ENCODE data around the gene INTS14.
A peak's percentile ranks its signal among the peaks of the same experiment; 100 is the strongest.
"Not testable (repeated sequence)": the region's sequence is repeated elsewhere in the genome, so short reads cannot be mapped to it uniquely, and the experiment has no call there.

INTS14 gene

DNA sequence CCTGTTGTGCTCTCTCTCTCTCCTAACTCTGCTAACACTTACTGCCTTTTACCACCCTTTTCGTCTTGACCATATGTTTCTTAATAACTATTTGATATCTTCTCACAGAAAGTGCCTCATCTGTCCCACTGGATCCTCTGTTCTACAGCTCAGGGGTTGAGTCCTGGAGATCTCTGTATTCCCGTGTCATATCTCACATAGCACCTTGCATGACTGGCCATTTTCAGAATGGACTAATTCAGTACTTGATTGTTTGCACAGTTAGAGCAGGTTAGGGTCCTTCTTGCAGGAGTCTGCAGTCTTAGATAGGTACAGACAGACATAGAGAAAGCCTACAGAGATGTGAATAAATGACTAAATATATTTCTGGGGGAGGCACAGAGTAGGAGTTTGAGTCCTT is 59.7 kb downstream of the INTS14 start:
- no peak for DNase-seq (ENCODE audit: low spot score)
- Mint-ChIP-seq H3K27ac (no peak overlapping the region), H3K9me3 (no peaks in the 10 kb centered on the region), H3K36me3 (ENCODE audit: low read depth) (peaks cover 8% of the 10 kb centered on the region), H3K4me1 (ENCODE audit: low read depth) (peaks cover 9% of the 10 kb centered on the region), H3K4me3 (no peak overlapping the region), H3K27me3 (ENCODE audit: low read depth) (no peaks in the 10 kb centered on the region)

DNA sequence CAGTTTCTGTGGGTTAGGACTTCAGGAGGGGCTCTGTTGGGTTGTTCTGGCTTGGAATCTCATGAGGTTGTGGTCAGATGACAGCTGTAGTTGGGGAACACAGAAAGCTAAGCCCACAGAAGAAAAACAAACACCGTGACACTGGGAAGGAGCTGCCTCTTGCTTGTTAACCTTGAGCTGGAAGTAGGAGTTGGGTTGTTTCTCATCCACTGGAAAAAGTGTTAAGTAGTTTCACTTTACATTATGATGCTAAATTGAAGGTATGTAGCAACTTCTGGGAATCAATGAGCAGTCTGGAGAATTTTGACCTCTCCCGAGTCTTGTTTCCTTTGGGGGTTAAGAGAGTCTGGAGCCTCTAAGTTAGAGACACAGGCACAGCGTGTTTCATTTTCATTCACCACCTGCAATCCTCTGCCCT is 60.2 kb downstream of the INTS14 start:
- H3K36me3 Mint-ChIP-seq (ENCODE audit: low read depth) = peaks cover 8% of the 10 kb centered on the region
- H3K4me3 Mint-ChIP-seq = no peak overlapping the region
- no peak overlapping the region for H3K27ac Mint-ChIP-seq
- peaks cover 9% of the 10 kb centered on the region for H3K4me1 Mint-ChIP-seq (ENCODE audit: low read depth)
- DNase-seq (ENCODE audit: low spot score) = no peak
- H3K9me3 Mint-ChIP-seq = no peaks in the 10 kb centered on the region
- no peaks in the 10 kb centered on the region for H3K27me3 Mint-ChIP-seq (ENCODE audit: low read depth)

DNA sequence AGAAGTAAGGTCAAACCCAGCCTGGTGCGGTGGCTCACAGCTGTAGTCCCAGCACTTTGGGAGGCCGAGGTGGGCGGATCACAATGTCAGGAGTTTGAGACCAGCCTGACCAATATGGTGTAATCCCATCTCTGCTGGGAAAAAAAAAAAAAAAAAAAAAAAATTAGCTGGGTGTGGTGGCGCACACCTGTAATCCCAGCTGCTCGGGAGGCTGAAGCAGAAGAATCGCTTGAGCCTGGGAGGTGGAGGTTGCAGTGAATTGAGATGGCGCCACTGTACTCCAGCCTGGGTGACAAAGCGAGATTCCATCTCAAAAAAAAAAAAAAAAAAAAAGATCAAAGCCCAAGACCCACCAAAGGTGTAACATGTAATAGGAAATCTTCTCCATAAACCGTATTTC is 61.6 kb downstream of the INTS14 start:
- H3K4me3 Mint-ChIP-seq; DNase-seq (ENCODE audit: low spot score); H3K9me3 Mint-ChIP-seq; H3K27me3 Mint-ChIP-seq (ENCODE audit: low read depth); H3K36me3 Mint-ChIP-seq (ENCODE audit: low read depth); H3K27ac Mint-ChIP-seq: not testable (repeated sequence)
- peaks cover 11% of the 10 kb centered on the region for H3K4me1 Mint-ChIP-seq (ENCODE audit: low read depth)

DNA sequence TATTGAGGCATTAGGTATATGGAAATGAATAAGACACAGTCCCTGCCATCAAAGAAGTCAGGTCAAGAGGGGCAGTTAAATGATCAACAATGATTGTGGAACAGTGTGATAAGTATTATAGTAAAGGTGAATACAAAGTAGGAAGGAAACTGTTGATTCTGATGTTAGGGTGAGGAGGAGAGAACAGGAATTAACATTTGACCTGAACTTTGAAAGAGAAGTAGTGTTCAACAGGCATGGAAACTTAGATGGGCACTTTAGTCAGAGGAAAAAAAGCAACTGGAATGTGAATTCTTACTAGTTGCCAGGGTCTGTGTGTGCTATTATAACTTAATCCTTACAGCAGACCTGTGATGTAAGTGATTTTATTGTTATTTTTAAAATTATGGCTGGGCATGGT is 63.1 kb downstream of the INTS14 start:
- H3K4me3 Mint-ChIP-seq = no peak overlapping the region
- H3K27ac Mint-ChIP-seq = no peak overlapping the region
- peaks cover 11% of the 10 kb centered on the region for H3K4me1 Mint-ChIP-seq (ENCODE audit: low read depth)
- peaks cover 1% of the 10 kb centered on the region for H3K36me3 Mint-ChIP-seq (ENCODE audit: low read depth)
- H3K27me3 Mint-ChIP-seq (ENCODE audit: low read depth) = no peaks in the 10 kb centered on the region
- no peaks in the 10 kb centered on the region for H3K9me3 Mint-ChIP-seq
- DNase-seq (ENCODE audit: low spot score) = no peak

DNA sequence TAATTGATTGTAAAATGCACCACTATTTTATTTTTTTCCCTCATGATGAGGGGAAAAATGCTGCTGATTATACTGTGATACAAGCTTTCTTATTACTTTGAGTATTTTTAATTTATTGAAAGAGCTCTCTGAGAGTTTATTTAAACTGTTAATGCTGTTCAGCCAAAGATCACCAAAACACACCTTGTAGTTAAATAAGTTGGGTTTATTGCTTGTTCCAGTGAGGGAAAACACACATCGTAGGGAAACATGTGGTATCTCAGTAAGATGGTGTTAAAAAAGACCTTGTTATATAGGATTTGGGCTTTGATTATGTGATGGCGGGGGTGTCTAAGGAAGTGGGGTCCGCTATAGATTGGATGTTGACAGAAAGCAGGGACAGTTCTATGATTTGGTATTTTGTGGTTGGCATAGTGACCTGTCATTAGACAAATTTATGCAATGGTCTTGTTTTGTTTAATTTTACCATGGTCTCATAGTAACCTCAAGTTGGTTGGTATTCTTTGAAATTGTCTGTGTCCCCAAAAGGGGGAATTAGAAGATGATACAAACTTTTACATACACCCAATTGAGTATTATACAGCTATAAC is 69.6 kb downstream of the INTS14 start:
- DNase-seq (ENCODE audit: low spot score) = no peak
- no peaks in the 10 kb centered on the region for H3K27me3 Mint-ChIP-seq (ENCODE audit: low read depth)
- no peaks in the 10 kb centered on the region for H3K9me3 Mint-ChIP-seq
- no peak overlapping the region for H3K4me3 Mint-ChIP-seq
- no peaks in the 10 kb centered on the region for H3K36me3 Mint-ChIP-seq (ENCODE audit: low read depth)
- H3K4me1 Mint-ChIP-seq (ENCODE audit: low read depth) = peaks cover 6% of the 10 kb centered on the region
- H3K27ac Mint-ChIP-seq = no peak overlapping the region

DNA sequence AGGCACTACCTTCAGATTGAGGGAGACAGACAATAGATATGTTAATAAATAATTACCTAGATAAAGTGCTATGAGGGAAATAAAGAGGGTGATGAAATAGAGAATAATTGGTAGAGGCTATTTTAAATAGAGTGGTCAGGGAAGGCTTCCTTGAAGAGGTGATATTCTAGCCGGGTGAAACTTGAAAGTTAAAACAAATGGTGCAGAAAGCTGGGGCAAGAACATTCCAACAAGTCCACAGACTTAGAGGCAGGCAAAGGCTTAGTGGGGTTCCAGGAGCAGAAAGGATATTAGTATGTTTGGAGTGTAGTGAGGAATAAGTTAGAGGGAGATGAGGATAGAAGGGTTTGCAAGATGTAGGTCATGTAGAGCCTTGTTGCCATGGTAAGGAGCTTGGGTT is 70.6 kb downstream of the INTS14 start:
- no peak for DNase-seq (ENCODE audit: low spot score)
- Mint-ChIP-seq H3K36me3 (ENCODE audit: low read depth) (no peaks in the 10 kb centered on the region), H3K4me1 (ENCODE audit: low read depth) (peaks cover 6% of the 10 kb centered on the region), H3K9me3 (no peaks in the 10 kb centered on the region), H3K27ac (no peak overlapping the region), H3K4me3 (no peak overlapping the region), H3K27me3 (ENCODE audit: low read depth) (no peaks in the 10 kb centered on the region)

DNA sequence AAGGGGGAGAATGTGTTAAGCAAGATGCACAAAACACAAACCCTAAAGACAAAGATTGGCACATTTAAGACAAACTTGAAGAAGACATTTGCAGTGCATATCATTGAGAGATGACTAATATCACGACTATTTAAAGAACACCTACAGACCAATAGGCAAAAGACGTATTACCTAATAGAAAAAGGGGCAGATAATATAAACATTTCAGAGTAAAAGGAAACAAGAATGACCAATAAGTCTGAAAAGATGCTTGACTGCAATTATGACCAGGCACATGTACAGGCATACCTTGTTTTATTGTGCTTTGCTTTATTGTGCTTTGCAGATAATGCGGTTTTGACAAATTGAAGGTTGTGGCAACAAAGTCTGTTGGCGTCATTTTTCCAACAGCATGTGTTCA is 75.7 kb downstream of the INTS14 start:
- no peaks in the 10 kb centered on the region for H3K36me3 Mint-ChIP-seq (ENCODE audit: low read depth)
- H3K4me3 Mint-ChIP-seq = no peak overlapping the region
- no peak for DNase-seq (ENCODE audit: low spot score)
- H3K27ac Mint-ChIP-seq = no peak overlapping the region
- no peaks in the 10 kb centered on the region for H3K27me3 Mint-ChIP-seq (ENCODE audit: low read depth)
- no peaks in the 10 kb centered on the region for H3K9me3 Mint-ChIP-seq
- H3K4me1 Mint-ChIP-seq (ENCODE audit: low read depth) = peaks cover 24% of the 10 kb centered on the region

DNA sequence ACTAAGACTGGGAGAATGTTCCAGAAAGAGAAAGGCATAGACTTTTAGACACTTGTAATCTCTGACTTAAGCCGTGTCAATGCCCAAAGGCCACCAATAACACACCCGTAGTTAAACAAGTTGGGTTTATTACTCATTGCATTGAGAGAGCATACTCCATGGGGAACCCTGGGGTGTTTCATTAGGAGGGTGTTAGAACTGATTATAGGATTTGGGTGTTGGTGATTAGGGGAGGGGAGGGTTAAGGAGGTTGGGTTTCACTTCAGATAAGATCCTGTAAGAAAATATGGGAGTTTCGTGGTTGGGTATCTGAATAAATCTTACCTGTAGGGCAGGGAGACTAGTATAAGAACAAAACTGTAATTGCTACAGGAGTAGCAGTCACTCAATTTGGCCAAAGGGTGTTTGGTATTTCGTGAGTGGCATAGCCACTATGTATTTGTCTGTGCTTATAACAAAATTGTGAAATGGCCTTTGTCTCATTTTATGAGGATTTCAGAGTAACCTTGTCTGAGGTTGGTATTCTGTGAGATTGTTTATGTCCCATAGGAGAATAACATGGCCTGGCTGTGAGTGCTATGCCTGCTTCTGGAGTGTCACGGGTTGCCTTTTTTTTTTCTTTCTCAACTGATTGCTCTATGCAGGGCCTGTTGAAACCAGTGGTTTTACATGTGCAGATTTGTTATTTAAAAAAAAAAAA is 77.7 kb downstream of the INTS14 start:
- no peak overlapping the region for H3K27ac Mint-ChIP-seq
- DNase-seq (ENCODE audit: low spot score) = no peak
- peak overlapping the region; percentile 6 for H3K4me3 Mint-ChIP-seq
- no peaks in the 10 kb centered on the region for H3K27me3 Mint-ChIP-seq (ENCODE audit: low read depth)
- H3K36me3 Mint-ChIP-seq (ENCODE audit: low read depth) = no peaks in the 10 kb centered on the region
- H3K9me3 Mint-ChIP-seq = no peaks in the 10 kb centered on the region
- peaks cover 28% of the 10 kb centered on the region for H3K4me1 Mint-ChIP-seq (ENCODE audit: low read depth)

DNA sequence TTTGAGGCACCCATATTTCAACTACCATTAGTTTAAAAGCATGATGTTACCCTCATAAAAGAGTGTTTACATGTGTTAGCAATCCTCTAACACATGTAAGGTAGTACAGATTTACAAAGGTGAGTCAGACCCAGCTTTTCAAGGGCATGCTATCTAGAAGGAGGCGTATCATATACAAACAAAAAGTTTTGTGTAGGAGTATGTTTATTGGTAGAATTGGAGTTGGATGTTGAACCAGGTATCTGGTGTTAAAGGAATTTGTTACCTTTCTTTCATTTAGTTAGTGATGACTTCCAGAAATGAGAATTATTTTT is 78.2 kb downstream of the INTS14 start:
- Mint-ChIP-seq H3K27ac (no peak overlapping the region), H3K4me3 (peak overlapping the region; percentile 6), H3K9me3 (no peaks in the 10 kb centered on the region), H3K36me3 (ENCODE audit: low read depth) (no peaks in the 10 kb centered on the region), H3K27me3 (ENCODE audit: low read depth) (no peaks in the 10 kb centered on the region), H3K4me1 (ENCODE audit: low read depth) (peaks cover 28% of the 10 kb centered on the region)
- no peak for DNase-seq (ENCODE audit: low spot score)

DNA sequence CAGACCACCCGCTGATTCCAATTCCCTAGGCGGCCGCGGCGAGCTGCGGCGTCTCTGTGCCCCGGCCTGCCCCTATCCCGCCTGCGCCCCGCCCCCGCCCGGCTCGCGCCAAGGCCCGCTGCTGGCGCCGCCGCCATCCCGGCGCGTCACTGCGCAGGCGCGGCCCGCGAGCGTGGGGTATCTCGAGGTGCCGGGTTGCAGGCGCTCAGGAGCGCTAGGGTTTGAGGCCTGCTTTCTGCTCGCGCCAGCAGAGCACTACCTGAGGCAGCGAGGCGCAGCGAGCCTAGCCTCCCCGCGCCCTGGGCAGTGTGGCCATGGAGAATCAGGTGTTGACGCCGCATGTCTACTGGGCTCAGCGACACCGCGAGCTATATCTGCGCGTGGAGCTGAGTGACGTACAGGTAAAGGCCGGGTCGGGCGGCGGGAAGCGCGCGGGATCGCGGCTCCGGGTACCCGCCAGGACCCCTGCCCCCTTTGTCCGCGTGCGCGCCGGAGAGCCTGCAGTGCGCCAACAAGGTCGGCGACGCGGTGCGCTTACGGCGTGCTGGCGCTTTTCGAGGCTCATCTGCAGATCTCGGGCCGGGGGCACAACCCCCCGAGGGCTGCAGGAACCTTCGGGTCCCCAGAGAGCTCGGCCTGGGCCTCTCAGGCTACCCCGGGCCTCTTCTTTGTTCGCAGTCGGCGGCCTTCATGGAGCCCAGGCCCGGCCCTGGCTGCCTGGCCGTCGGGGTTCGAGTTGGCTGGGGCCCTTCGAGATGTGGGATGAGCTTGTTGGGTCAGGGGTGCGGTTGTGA is 80.4 kb downstream of the INTS14 start, which contains the start of gene HACD3:
TSS of gene HACD3 (plus strand) at position 146 of the 794 bp plus-strand sequence. CDS start at position 315, 169 bp downstream.
- Mint-ChIP-seq H3K27ac (peak within 1 kb of the TSS; percentile 88), H3K4me3 (peak within 1 kb of the TSS; percentile 87), H3K9me3 (no peaks in the 10 kb centered on the region), H3K4me1 (ENCODE audit: low read depth) (peaks cover 28% of the 10 kb centered on the region), H3K36me3 (ENCODE audit: low read depth) (no peaks in the 10 kb centered on the region), H3K27me3 (ENCODE audit: low read depth) (no peaks in the 10 kb centered on the region)
- DNase-seq (ENCODE audit: low spot score) = peak; percentile 92

DNA sequence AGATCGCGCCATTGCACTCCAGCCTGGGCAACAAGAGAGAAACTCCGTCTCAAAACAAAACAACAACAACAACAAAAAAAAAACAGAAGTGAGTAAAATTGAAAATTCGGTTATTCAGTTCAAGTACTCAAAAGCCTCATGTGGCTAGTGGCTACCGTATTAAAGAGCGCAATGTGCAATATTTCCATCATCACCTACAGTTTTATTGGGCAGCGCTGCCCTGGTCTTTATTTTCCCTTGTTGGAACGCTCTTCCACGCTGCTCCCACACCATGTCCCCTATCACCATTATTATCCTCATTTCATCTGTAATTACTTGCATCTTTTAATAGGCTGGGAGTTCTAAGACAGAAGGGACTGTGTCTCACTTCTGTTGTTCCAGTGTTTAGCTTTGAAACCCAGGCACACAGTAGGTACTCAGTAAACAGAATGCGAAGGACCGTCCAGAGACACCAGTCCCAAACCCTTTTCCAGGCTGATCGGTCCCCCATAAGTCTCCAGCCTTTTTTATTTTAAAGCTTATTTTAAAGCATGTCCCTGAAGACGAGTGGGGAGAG is 81.1 kb downstream of the INTS14 start:
- Mint-ChIP-seq H3K4me3 (peak overlapping the region; percentile 87), H3K27ac (peak overlapping the region; percentile 64), H3K4me1 (ENCODE audit: low read depth) (peaks cover 28% of the 10 kb centered on the region), H3K9me3 (no peaks in the 10 kb centered on the region), H3K36me3 (ENCODE audit: low read depth) (no peaks in the 10 kb centered on the region), H3K27me3 (ENCODE audit: low read depth) (no peaks in the 10 kb centered on the region)
- DNase-seq (ENCODE audit: low spot score) = no peak
